H9 (cell line): Measurements from ENCODE around the gene DDX24. TPM values are rescaled to one million over a fixed set of nuclear protein-coding genes. Genes with fewer than 3 reads are reported as not detected.

ENCODE experiments used
- DNase-seq: peaks from one replicate; pipeline ENCODE4 v3.0.0-alpha.2; 2017
- H2AFZ ChIP-seq: one replicate; pipeline ENCODE4 v1.6.1; 2013; ENCODE audit warnings: mild to moderate bottlenecking, low read length, control low read depth, moderate library complexity
- H2AK5ac ChIP-seq: 2 replicates; pipeline ENCODE4 v1.6.1; 2013; ENCODE audit warnings: low read length, control low read depth, mixed read lengths; ENCODE audit not compliant: insufficient read length
- H2BK120ac ChIP-seq: one replicate; pipeline ENCODE4 v1.6.1; 2013; ENCODE audit warnings: low read depth, mild to moderate bottlenecking, low read length, control low read depth, inconsistent platforms; ENCODE audit not compliant: poor library complexity, severe bottlenecking
- H2BK12ac ChIP-seq: 2 replicates; pipeline ENCODE4 v1.6.1; 2013; ENCODE audit warnings: low read length, control low read depth, mixed read lengths, low read depth; ENCODE audit not compliant: insufficient read length
- H2BK15ac ChIP-seq: 2 replicates; pipeline ENCODE4 v1.6.1; 2013; ENCODE audit warnings: low read depth, low read length, control low read depth
- H2BK20ac ChIP-seq: one replicate; pipeline ENCODE4 v1.6.1; 2013; ENCODE audit warnings: low read depth, mild to moderate bottlenecking, low read length, control low read depth, inconsistent platforms; ENCODE audit not compliant: poor library complexity, severe bottlenecking
- H2BK5ac ChIP-seq: 2 replicates; pipeline ENCODE4 v1.6.1; 2013; ENCODE audit warnings: low read length, control low read depth, mixed read lengths; ENCODE audit not compliant: insufficient read length
- H3K14ac ChIP-seq: 2 replicates; pipeline ENCODE4 v1.6.1; 2013; ENCODE audit warnings: low read length, control low read depth; ENCODE audit not compliant: insufficient read depth
- H3K18ac ChIP-seq: 2 replicates; pipeline ENCODE4 v1.6.1; 2013; ENCODE audit warnings: low read depth, mild to moderate bottlenecking, mixed read lengths, low read length, control low read depth; ENCODE audit not compliant: insufficient read length
- H3K23ac ChIP-seq: 2 replicates; pipeline ENCODE4 v1.6.1; 2013; ENCODE audit warnings: low read length, control low read depth, mixed read lengths, low read depth; ENCODE audit not compliant: insufficient read length
- H3K23me2 ChIP-seq: 2 replicates; pipeline ENCODE4 v1.6.1; 2013; ENCODE audit warnings: low read depth, mild to moderate bottlenecking, mixed read lengths, low read length, control low read depth; ENCODE audit not compliant: insufficient read length, poor library complexity, severe bottlenecking
- H3K27ac ChIP-seq: 2 replicates; pipeline ENCODE4 v1.5.1; 2013; ENCODE audit warnings: low read length, control low read depth, mixed read lengths, low read depth; ENCODE audit not compliant: insufficient read length
- H3K27me3 ChIP-seq: 2 replicates; pipeline ENCODE4 v1.6.1; 2013; ENCODE audit warnings: low read length, control low read depth, inconsistent platforms; ENCODE audit not compliant: insufficient read depth
- H3K4ac ChIP-seq: 2 replicates; pipeline ENCODE4 v1.6.1; 2013; ENCODE audit warnings: low read depth, mild to moderate bottlenecking, control low read depth, inconsistent platforms, low read length, moderate library complexity
- H3K4me1 ChIP-seq: 2 replicates; pipeline ENCODE4 v1.6.1; 2013; ENCODE audit warnings: low read length, control low read depth, inconsistent platforms; ENCODE audit not compliant: insufficient read depth
- H3K4me2 ChIP-seq: 2 replicates; pipeline ENCODE4 v1.6.1; 2013; ENCODE audit warnings: low read length, control low read depth, mixed read lengths; ENCODE audit not compliant: insufficient read length, insufficient read depth
- H3K56ac ChIP-seq: 2 replicates; pipeline ENCODE4 v1.6.1; 2013; ENCODE audit warnings: low read depth, mild to moderate bottlenecking, mixed read lengths, low read length, control low read depth; ENCODE audit not compliant: insufficient read length
- H3K79me1 ChIP-seq: 2 replicates; pipeline ENCODE4 v1.6.1; 2013; ENCODE audit warnings: low read depth, mild to moderate bottlenecking, moderate library complexity, low read length, control low read depth, inconsistent platforms; ENCODE audit not compliant: insufficient read depth, poor library complexity, severe bottlenecking
- H3K79me2 ChIP-seq: 2 replicates; pipeline ENCODE4 v1.6.1; 2013; ENCODE audit warnings: low read length, control low read depth, inconsistent platforms; ENCODE audit not compliant: insufficient read depth
- H3K9ac ChIP-seq: 2 replicates; pipeline ENCODE4 v1.6.1; 2013; ENCODE audit warnings: low read length, control low read depth, mixed read lengths; ENCODE audit not compliant: insufficient read length; ENCODE audit errors: extremely low read depth
- H3K9me3 ChIP-seq: one replicate; pipeline ENCODE4 v1.6.1; 2013; ENCODE audit warnings: low read depth, low read length, inconsistent platforms; ENCODE audit not compliant: control insufficient read depth
- H3T11ph ChIP-seq: one replicate; pipeline ENCODE4 v1.6.1; 2013; ENCODE audit warnings: mild to moderate bottlenecking, low read length, control low read depth, inconsistent platforms
- H4K20me1 ChIP-seq: one replicate; pipeline ENCODE4 v1.6.1; 2013; ENCODE audit not compliant: control insufficient read depth, insufficient read length, insufficient read depth
- H4K5ac ChIP-seq: 2 replicates; pipeline ENCODE4 v1.6.1; 2013; ENCODE audit warnings: low read depth, mild to moderate bottlenecking, mixed read lengths, low read length, control low read depth; ENCODE audit not compliant: insufficient read length
- H4K8ac ChIP-seq: replicated peaks from 2 replicates; pipeline ENCODE4 v1.6.1; 2013; ENCODE audit warnings: low read length, control low read depth, mixed read lengths, low read depth; ENCODE audit not compliant: insufficient read length
- H4K91ac ChIP-seq: 2 replicates; pipeline ENCODE4 v1.6.1; 2013; ENCODE audit warnings: low read depth, mild to moderate bottlenecking, moderate library complexity, mixed read lengths, low read length, control low read depth; ENCODE audit not compliant: insufficient read length
- H3K27ac Mint-ChIP-seq, 3 experiments: 2 replicates in 2 of 3; 3 replicates in 1 of 3; pipeline ENCODE4 v1.8.0; 2020 to 2021; ENCODE audit warnings: mixed read lengths in 3 of 3, mild to moderate bottlenecking in 1 of 3, moderate library complexity in 1 of 3
- H3K27me3 Mint-ChIP-seq: 2 replicates; pipeline ENCODE4 v1.8.0; 2021; ENCODE audit warnings: low read depth, mild to moderate bottlenecking, moderate library complexity, mixed read lengths
- H3K36me3 Mint-ChIP-seq, 3 experiments: 2 replicates in 2 of 3; 3 replicates in 1 of 3; pipeline ENCODE4 v1.8.0; 2020 to 2021; ENCODE audit warnings: low read depth in 3 of 3, mixed read lengths in 3 of 3; ENCODE audit not compliant: insufficient read depth in 1 of 3
- H3K4me1 Mint-ChIP-seq, 2 experiments: 2 replicates each; pipeline ENCODE4 v1.8.0; 2020; ENCODE audit warnings: mixed read lengths in 2 of 2
- H3K4me3 Mint-ChIP-seq, 2 experiments: 2 replicates in 1 of 2; 3 replicates in 1 of 2; pipeline ENCODE4 v1.8.0; 2020 to 2021; ENCODE audit warnings: mild to moderate bottlenecking in 2 of 2, mixed read lengths in 2 of 2, moderate library complexity in 1 of 2
- H3K9me3 Mint-ChIP-seq, 2 experiments: 2 replicates in 1 of 2; 3 replicates in 1 of 2; pipeline ENCODE4 v1.8.0; 2020; ENCODE audit warnings: mild to moderate bottlenecking in 2 of 2, mixed read lengths in 2 of 2, moderate library complexity in 1 of 2
- CTCF ChIP-seq: fragments of 200-600 bp; sonication (generic); conservative IDR thresholded peaks from 3 replicates; pipeline ENCODE4 v1.8.0; 2021; ENCODE audit warnings: antibody characterized with exemption, mild to moderate bottlenecking
- WGBS: extraction: QIAGEN DNeasy Blood & Tissue Kit; methylation state at CpG from one replicate; pipeline ENCODE4 v1.1.7; 2013; ENCODE audit warnings: missing lambda C conversion rate, low lambda C conversion rate, mixed read lengths; ENCODE audit not compliant: insufficient read length; ENCODE audit errors: extremely low coverage; 5-methylcytosine and 5-hydroxymethylcytosine counted together
- total RNA-seq: library from RNA; stranded (reverse); gene quantifications from 2 replicates; pipeline ENCODE4 v1.2.1, GENCODE V29; 2021

DDX24 gene
- total RNA-seq, 1 experiment from 2014 or later = 172 TPM

- Histone ChIP-seq H3K9ac (no peak overlapping the region), H3K23ac (no peak overlapping the region), H2BK5ac (no peak overlapping the region), H4K8ac (no peak overlapping the region), H2BK15ac (no peak overlapping the region), H3K4me2 (no peak overlapping the region), H3K18ac (no peak overlapping the region), H3K4ac (no peak overlapping the region), H3K79me2 (no peaks in the 10 kb centered on the region), H4K91ac (no peak overlapping the region), H3K79me1 (no peaks in the 10 kb centered on the region), H3K56ac (no peak overlapping the region), H3K4me1 (no peaks in the 10 kb centered on the region), H3K14ac (no peak overlapping the region), H4K5ac (no peak overlapping the region), H2BK20ac (no peak overlapping the region), H3K9me3 (no peaks in the 10 kb centered on the region), H3T11ph (no peak overlapping the region), H2BK12ac (no peak overlapping the region), H2BK120ac (no peak overlapping the region), H3K27ac (no peak overlapping the region), H2AK5ac (no peak overlapping the region), H2AFZ (no peak overlapping the region), H4K20me1 (no peaks in the 10 kb centered on the region), H3K27me3 (no peaks in the 10 kb centered on the region), H3K23me2 (no peaks in the 10 kb centered on the region)
- Mint-ChIP-seq H3K9me3 (peaks cover 0 to 2% of the 10 kb centered on the region in 2 experiments; a peak in 3 of 5 replicates), H3K27ac (no peak overlapping the region), H3K4me3 (no peak overlapping the region; a peak in 1 of 5 replicates), H3K4me1 (peaks cover 26 to 27% of the 10 kb centered on the region in 2 experiments), H3K27me3 (no peaks in the 10 kb centered on the region), H3K36me3 (peaks cover 4 to 36% (median 29%) of the 10 kb centered on the region in 3 experiments)
- WGBS = no CpG with 5 or more reads among the region's 12 CpGs
- DNase-seq = peak; percentile 86
- TF ChIP-seq CTCF = peak; percentile 88
Measured at GRCh38 chr14:94036313-94037167, 44.5 kb downstream of the DDX24 start.
